A673 (cell line): ENCODE data around the gene MDM1.

Experiments
- CTCF ChIP-seq: fragments of 300-800, 200-600 bp; sonication (generic); conservative IDR thresholded peaks from 2 replicates; pipeline ENCODE4 v1.5.1; 2017; ENCODE audit warnings: low read depth, mild to moderate bottlenecking, antibody characterized with exemption, low read length, moderate library complexity, mixed read lengths
- EZH2 ChIP-seq: fragments of 200-600 bp; sonication (generic); IDR thresholded peaks from 2 replicates; pipeline ENCODE4 v1.6.1; 2017; ENCODE audit warnings: borderline replicate concordance, low read depth, mild to moderate bottlenecking, mixed read lengths, antibody characterized with exemption, low read length; ENCODE audit not compliant: poor library complexity, severe bottlenecking

GRCh38 chr12:68332728-68333630, 817 bp upstream of the MDM1 start:
- TF ChIP-seq CTCF (no peak), EZH2 (no peak)
